SK-N-SH treated with all-trans-retinoic acid at 6 μM for 48 hours (cell line): ENCODE data around the gene MYL10.
"Not testable (repeated sequence)": the region's sequence is repeated elsewhere in the genome, so short reads cannot be mapped to it uniquely, and the experiment has no call there.

Source experiments
- ATAC-seq: fragments of 200-7000 bp; cut with Tn5 transposase; 3 replicates; pipeline ENCODE4 v1.9.1; 2020; ENCODE audit warnings: mild to moderate bottlenecking, moderate library complexity
- ARNTL ChIP-seq: fragments of 450-650 bp; formaldehyde crosslinking; IDR thresholded peaks from 2 replicates; pipeline ENCODE4 v1.5.0; 2020; ENCODE audit warnings: low read depth, mild to moderate bottlenecking, moderate library complexity, borderline replicate concordance
- BACH2 ChIP-seq: fragments of 250-450 bp; sonication (Bioruptor Pico); IDR thresholded peaks from 2 replicates; pipeline ENCODE4 v1.9.0; 2021; ENCODE audit warnings: mild to moderate bottlenecking, borderline replicate concordance
- CSDC2 ChIP-seq: fragments of 250-450 bp; sonication (Bioruptor Pico); IDR thresholded peaks from 2 replicates; pipeline ENCODE4 v1.5.0; 2020; ENCODE audit warnings: mild to moderate bottlenecking, moderate library complexity
- ESRRG ChIP-seq: fragments of 250-450 bp; sonication (Bioruptor Pico); IDR thresholded peaks from 2 replicates; pipeline ENCODE4 v1.6.1; 2021; ENCODE audit warnings: mild to moderate bottlenecking
- GLIS3 ChIP-seq: fragments of 250-450 bp; sonication (Bioruptor Pico); IDR thresholded peaks from 2 replicates; pipeline ENCODE4 v1.5.0; 2020; ENCODE audit warnings: mild to moderate bottlenecking, moderate library complexity
- ISL1 ChIP-seq: fragments of 250-450 bp; sonication (Bioruptor Pico); IDR thresholded peaks from 2 replicates; pipeline ENCODE4 v2.1.2; 2022; ENCODE audit warnings: mild to moderate bottlenecking, moderate library complexity
- OSR1 ChIP-seq: fragments of 250-450 bp; sonication (Bioruptor Pico); IDR thresholded peaks from 2 replicates; pipeline ENCODE4 v1.8.0; 2022; ENCODE audit warnings: moderate library complexity, mild to moderate bottlenecking, inconsistent platforms
- PATZ1 ChIP-seq: fragments of 250-450 bp; sonication (Bioruptor Pico); IDR thresholded peaks from 2 replicates; pipeline ENCODE4 v1.8.0; 2020; ENCODE audit warnings: mild to moderate bottlenecking, moderate library complexity, borderline replicate concordance
- PPARA ChIP-seq: fragments of 250-450 bp; sonication (Bioruptor Pico); IDR thresholded peaks from 2 replicates; pipeline ENCODE4 v1.5.0; 2020; ENCODE audit warnings: mild to moderate bottlenecking, borderline replicate concordance
- RARB ChIP-seq: fragments of 250-450 bp; sonication (Bioruptor Pico); IDR thresholded peaks from 2 replicates; pipeline ENCODE4 v1.8.0; 2021; ENCODE audit warnings: mild to moderate bottlenecking, moderate library complexity
- SNAI2 ChIP-seq: fragments of 250-450 bp; sonication (Bioruptor Pico); IDR thresholded peaks from 2 replicates; pipeline ENCODE4 v1.5.0; 2020; ENCODE audit warnings: mild to moderate bottlenecking, moderate library complexity
- TCF4 ChIP-seq: fragments of 250-450 bp; sonication (Bioruptor Pico); IDR thresholded peaks from 2 replicates; pipeline ENCODE4 v1.8.0; 2021; ENCODE audit warnings: mild to moderate bottlenecking, moderate library complexity, borderline replicate concordance
- TOX ChIP-seq: fragments of 250-450 bp; sonication (Bioruptor Pico); IDR thresholded peaks from 2 replicates; pipeline ENCODE4 v1.8.0; 2021; ENCODE audit warnings: mild to moderate bottlenecking, moderate library complexity, borderline replicate concordance
- ZC3H10 ChIP-seq: fragments of 250-450 bp; sonication (Bioruptor Pico); IDR thresholded peaks from 2 replicates; pipeline ENCODE4 v1.5.1; 2021; ENCODE audit warnings: mild to moderate bottlenecking, moderate library complexity
- ZFP3 ChIP-seq: fragments of 250-450 bp; sonication (Bioruptor Pico); IDR thresholded peaks from 2 replicates; pipeline ENCODE4 v1.5.0; 2020; ENCODE audit warnings: mild to moderate bottlenecking, moderate library complexity
- ZFP30 ChIP-seq: fragments of 450-650 bp; formaldehyde crosslinking; IDR thresholded peaks from 2 replicates; pipeline ENCODE4 v1.5.0; 2022; ENCODE audit warnings: mild to moderate bottlenecking, moderate library complexity
- ZNF565 ChIP-seq: fragments of 450-650 bp; formaldehyde crosslinking; conservative IDR thresholded peaks from 2 replicates; pipeline ENCODE4 v1.5.0; 2020; ENCODE audit warnings: low read depth, mild to moderate bottlenecking, moderate library complexity
- ZNF70 ChIP-seq: fragments of 450-650 bp; formaldehyde crosslinking; IDR thresholded peaks from 2 replicates; pipeline ENCODE4 v1.5.0; 2020; ENCODE audit warnings: mild to moderate bottlenecking, moderate library complexity
- ZNF8 ChIP-seq: fragments of 450-650 bp; formaldehyde crosslinking; IDR thresholded peaks from 2 replicates; pipeline ENCODE4 v1.5.0; 2020; ENCODE audit warnings: mild to moderate bottlenecking, moderate library complexity
- TF ChIP-seq, protein P1 (sequence below): fragments of 250-450 bp; sonication (Bioruptor Pico); IDR thresholded peaks from 2 replicates; pipeline ENCODE4 v1.8.0; 2021; ENCODE audit warnings: low read depth, mild to moderate bottlenecking, moderate library complexity, borderline replicate concordance
- TF ChIP-seq, protein P2 (sequence below): fragments of 250-450 bp; sonication (Bioruptor Pico); IDR thresholded peaks from 2 replicates; pipeline ENCODE4 v1.5.1; 2020; ENCODE audit warnings: low read depth, mild to moderate bottlenecking, moderate library complexity
- TF ChIP-seq, protein P3 (sequence below): fragments of 250-450 bp; sonication (Bioruptor Pico); IDR thresholded peaks from 2 replicates; pipeline ENCODE4 v1.5.1; 2021; ENCODE audit warnings: mild to moderate bottlenecking, moderate library complexity

Gene MYL10

DNA sequence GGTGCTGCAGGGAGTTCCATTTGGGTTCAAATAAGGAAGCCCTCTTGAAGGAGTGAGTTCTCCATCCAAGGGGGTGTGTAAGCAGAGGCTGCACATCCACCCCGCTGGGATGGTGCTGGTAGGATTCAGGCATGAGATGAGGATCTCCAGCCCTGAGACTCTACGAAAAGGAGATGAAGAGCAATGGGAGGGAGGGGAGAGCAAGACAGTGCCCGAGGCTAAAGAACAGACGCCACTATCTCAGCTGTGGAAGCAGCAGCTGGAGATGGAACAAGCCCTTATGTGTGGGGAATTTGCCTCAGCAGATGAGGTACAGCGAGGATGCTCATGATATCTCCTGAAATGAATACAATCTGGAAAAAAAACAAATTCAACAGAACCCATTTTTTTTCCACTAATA is 28.1 kb upstream of the MYL10 start:
- no peak for ATAC-seq

GRCh38 chr7:101651112-101651511 is 22.0 kb upstream of the MYL10 start:
- no peak for ATAC-seq
- TF ChIP-seq, protein P1, sequence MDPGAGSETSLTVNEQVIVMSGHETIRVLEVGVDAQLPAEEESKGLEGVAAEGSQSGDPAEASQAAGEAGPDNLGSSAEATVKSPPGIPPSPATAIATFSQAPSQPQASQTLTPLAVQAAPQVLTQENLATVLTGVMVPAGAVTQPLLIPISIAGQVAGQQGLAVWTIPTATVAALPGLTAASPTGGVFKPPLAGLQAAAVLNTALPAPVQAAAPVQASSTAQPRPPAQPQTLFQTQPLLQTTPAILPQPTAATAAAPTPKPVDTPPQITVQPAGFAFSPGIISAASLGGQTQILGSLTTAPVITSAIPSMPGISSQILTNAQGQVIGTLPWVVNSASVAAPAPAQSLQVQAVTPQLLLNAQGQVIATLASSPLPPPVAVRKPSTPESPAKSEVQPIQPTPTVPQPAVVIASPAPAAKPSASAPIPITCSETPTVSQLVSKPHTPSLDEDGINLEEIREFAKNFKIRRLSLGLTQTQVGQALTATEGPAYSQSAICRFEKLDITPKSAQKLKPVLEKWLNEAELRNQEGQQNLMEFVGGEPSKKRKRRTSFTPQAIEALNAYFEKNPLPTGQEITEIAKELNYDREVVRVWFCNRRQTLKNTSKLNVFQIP = no peak
- TF ChIP-seq ESRRG (CRISPR knock-in tag) (no peak), ARNTL (CRISPR knock-in tag) (no peak), ZC3H10 (CRISPR knock-in tag) (no peak), OSR1 (CRISPR knock-in tag) (no peak), ISL1 (CRISPR knock-in tag) (no peak), BACH2 (CRISPR knock-in tag) (no peak)

More for the DNA sequence above, 28.1 kb upstream of the MYL10 start:
- TF ChIP-seq, protein P1 = no peak

GRCh38 chr7:101650579-101651081 is 21.5 kb upstream of the MYL10 start:
- TF ChIP-seq ZFP3 (CRISPR knock-in tag) = no peak
- TF ChIP-seq SNAI2 (CRISPR knock-in tag) = no peak
- ATAC-seq = peak; percentile 53; the same call in 2 of the 3 replicates

DNA sequence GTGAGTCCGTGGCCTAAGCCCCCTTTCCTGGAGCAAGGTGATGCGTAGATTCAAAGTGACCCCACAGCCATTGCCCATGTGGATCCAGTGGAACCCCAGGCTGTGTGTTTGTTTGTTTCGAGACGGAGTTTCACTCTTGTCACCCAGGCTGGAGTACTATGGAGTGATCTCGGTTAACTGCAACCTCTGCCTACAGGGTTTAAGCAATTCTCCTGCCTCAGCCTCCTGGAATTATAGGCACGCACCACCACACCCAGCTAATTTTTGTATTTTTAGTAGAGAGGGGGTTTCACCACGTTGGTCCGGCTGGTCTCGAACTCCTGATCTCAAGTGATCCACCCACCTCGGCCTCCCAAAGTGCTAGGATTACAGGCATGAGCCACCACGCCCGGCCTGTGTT is 18.8 kb upstream of the MYL10 start:
- not testable (repeated sequence) for ATAC-seq

- TF ChIP-seq GLIS3 (no peak), ARNTL (CRISPR knock-in tag) (no peak), ZNF70 (CRISPR knock-in tag) (no peak), ZFP30 (CRISPR knock-in tag) (no peak), CSDC2 (CRISPR knock-in tag) (no peak)
- ATAC-seq = no peak
These were observed 16.9 kb upstream of the MYL10 start for GRCh38 chr7:101645951-101646350.

GRCh38 chr7:101644879-101645278 is 15.8 kb upstream of the MYL10 start:
- no peak for ATAC-seq
- TF ChIP-seq TOX (CRISPR knock-in tag) (no peak), ZNF70 (CRISPR knock-in tag) (no peak), ZC3H10 (CRISPR knock-in tag) (no peak), ESRRG (CRISPR knock-in tag) (no peak), ISL1 (CRISPR knock-in tag) (no peak), CSDC2 (CRISPR knock-in tag) (no peak), ZFP30 (CRISPR knock-in tag) (no peak), GLIS3 (no peak), ZNF8 (no peak), ZFP3 (CRISPR knock-in tag) (no peak), TCF4 (CRISPR knock-in tag) (no peak), PATZ1 (CRISPR knock-in tag) (no peak), PPARA (no peak), BACH2 (CRISPR knock-in tag) (no peak), RARB (CRISPR knock-in tag) (no peak), ZNF565 (CRISPR knock-in tag) (no peak), SNAI2 (CRISPR knock-in tag) (no peak)
- TF ChIP-seq, protein P1 = no peak
- TF ChIP-seq, protein P2, sequence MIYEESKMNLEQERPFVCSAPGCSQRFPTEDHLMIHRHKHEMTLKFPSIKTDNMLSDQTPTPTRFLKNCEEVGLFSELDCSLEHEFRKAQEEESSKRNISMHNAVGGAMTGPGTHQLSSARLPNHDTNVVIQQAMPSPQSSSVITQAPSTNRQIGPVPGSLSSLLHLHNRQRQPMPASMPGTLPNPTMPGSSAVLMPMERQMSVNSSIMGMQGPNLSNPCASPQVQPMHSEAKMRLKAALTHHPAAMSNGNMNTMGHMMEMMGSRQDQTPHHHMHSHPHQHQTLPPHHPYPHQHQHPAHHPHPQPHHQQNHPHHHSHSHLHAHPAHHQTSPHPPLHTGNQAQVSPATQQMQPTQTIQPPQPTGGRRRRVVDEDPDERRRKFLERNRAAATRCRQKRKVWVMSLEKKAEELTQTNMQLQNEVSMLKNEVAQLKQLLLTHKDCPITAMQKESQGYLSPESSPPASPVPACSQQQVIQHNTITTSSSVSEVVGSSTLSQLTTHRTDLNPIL (CRISPR knock-in tag) = no peak
- TF ChIP-seq, protein P3, sequence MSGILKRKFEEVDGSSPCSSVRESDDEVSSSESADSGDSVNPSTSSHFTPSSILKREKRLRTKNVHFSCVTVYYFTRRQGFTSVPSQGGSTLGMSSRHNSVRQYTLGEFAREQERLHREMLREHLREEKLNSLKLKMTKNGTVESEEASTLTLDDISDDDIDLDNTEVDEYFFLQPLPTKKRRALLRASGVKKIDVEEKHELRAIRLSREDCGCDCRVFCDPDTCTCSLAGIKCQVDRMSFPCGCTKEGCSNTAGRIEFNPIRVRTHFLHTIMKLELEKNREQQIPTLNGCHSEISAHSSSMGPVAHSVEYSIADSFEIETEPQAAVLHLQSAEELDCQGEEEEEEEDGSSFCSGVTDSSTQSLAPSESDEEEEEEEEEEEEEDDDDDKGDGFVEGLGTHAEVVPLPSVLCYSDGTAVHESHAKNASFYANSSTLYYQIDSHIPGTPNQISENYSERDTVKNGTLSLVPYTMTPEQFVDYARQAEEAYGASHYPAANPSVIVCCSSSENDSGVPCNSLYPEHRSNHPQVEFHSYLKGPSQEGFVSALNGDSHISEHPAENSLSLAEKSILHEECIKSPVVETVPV (CRISPR knock-in tag) = no peak
- TF ChIP-seq, all 23 proteins: peak for 0

- not testable (repeated sequence) for ATAC-seq
These were observed 10.0 kb upstream of the MYL10 start for GRCh38 chr7:101639127-101639526.
